ENCODE measurements around the gene CPA1. TPM values are rescaled to one million over a fixed set of nuclear protein-coding genes. Genes with fewer than 3 reads are reported as not detected.

The CPA1 gene
- total and polyA plus RNA-seq, 10 of the 15 experiments (the other 5 are each of a cell fraction or from before 2014, with no cell fraction given): 8.0 TPM; not detected in 9

DNA sequence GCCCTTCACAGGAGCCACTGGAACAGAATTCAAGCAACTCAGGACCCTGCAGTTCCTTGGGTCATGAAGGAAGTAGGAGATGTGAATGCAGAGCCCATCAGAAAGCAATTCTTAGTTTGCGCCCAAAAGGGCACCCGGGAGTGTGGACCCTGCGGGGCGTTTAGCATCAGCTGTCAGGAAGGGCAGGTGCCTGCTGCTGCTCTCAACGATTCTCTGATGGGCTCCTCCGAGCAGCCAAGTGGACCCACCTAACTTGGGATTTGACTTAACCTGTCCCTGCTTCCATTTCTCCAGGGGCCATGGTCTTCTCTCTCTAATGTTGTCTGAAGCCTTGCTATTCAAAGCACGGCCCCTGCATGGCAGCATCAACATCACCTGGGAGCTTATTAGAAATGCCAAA lies 18.6 kb upstream of the CPA1 start (continued):
- no peak for TF ChIP-seq MLLT1 (IDR thresholded peaks at IDR 0.05)

- no peak for DNase-seq (ENCODE audit: low read depth, low spot score)
- H3K27ac ChIP-seq (ENCODE audit: control insufficient read depth, insufficient read depth): no peak overlapping the region
- no peaks in the 10 kb centered on the region for H3K79me2 ChIP-seq (ENCODE audit: control insufficient read depth, insufficient read depth, low read length)
- TF ChIP-seq MXI1 (IDR thresholded peaks at IDR 0.05; ENCODE audit: low read depth, low read length) (no peak), ZNF622 (IDR thresholded peaks at IDR 0.05) (no peak), NFXL1 (IDR thresholded peaks at IDR 0.05; ENCODE audit: borderline replicate concordance) (no peak), ELK1 (IDR thresholded peaks at IDR 0.05; ENCODE audit: low read depth, low read length) (no peak), RAD51 (IDR thresholded peaks at IDR 0.05) (no peak), YBX1 (IDR thresholded peaks at IDR 0.05) (no peak), ETV6 (conservative IDR thresholded peaks at IDR 0.05 in 1 of 2, IDR thresholded peaks at IDR 0.05 in 1 of 2; ENCODE audit: borderline replicate concordance in 1 of 2, low read depth in 1 of 2) (no peak)
- TF ChIP-seq, protein P1, sequence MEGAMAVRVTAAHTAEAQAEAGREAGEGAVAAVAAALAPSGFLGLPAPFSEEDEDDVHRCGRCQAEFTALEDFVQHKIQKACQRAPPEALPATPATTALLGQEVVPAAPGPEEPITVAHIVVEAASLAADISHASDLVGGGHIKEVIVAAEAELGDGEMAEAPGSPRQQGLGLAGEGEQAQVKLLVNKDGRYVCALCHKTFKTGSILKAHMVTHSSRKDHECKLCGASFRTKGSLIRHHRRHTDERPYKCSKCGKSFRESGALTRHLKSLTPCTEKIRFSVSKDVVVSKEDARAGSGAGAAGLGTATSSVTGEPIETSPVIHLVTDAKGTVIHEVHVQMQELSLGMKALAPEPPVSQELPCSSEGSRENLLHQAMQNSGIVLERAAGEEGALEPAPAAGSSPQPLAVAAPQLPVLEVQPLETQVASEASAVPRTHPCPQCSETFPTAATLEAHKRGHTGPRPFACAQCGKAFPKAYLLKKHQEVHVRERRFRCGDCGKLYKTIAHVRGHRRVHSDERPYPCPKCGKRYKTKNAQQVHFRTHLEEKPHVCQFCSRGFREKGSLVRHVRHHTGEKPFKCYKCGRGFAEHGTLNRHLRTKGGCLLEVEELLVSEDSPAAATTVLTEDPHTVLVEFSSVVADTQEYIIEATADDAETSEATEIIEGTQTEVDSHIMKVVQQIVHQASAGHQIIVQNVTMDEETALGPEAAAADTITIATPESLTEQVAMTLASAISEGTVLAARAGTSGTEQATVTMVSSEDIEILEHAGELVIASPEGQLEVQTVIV (IDR thresholded peaks at IDR 0.05; ENCODE audit: borderline replicate concordance, partially characterized antibody): no peak
- SMC1A ChIA-PET (ENCODE audit: uncharacterized antibody, unreplicated experiment): interaction anchor here (0.9 kb wide), 1 partner anchor 30 kb away, joined by 3 read pairs; no protein-coding TSS in a partner anchor
- H3K27me3 ChIP-seq (replicated peaks in 1 of 2; ENCODE audit: control insufficient read depth in 2 of 2, insufficient read depth in 2 of 2, low read length in 1 of 2): no peaks in the 10 kb centered on the region
- FAIRE-seq: no peak
- H3K4me3 ChIP-seq: no peak overlapping the region
- POLR2A ChIA-PET: no interaction called here
- in situ Hi-C loops (cut with MboI): no loop called here
- H4K20me1 ChIP-seq (ENCODE audit: control insufficient read depth, insufficient read depth): no peaks in the 10 kb centered on the region
- CTCF ChIA-PET: no interaction called here
- no peaks in the 10 kb centered on the region for H3K36me3 ChIP-seq (ENCODE audit: control insufficient read depth in 2 of 2, insufficient read depth in 2 of 2, low read length in 1 of 2)
- H3K4me2 ChIP-seq (ENCODE audit: control insufficient read depth, insufficient read depth): no peak overlapping the region
- WGBS (ENCODE audit: insufficient coverage, insufficient replicate concordance, low lambda C conversion rate, missing lambda C conversion rate): 60% methylated on average over 10 of the region's 10 CpGs
- ATAC-seq: no peak
- BruUV-seq (replicated peaks): no TSS peak
- RAD21 ChIA-PET (ENCODE audit: unreplicated experiment): no interaction called here
- H3K9ac ChIP-seq (ENCODE audit: control insufficient read depth, insufficient read depth, low read length): no peak overlapping the region
- intact Hi-C loops (cut with micrococcal nuclease; ENCODE audit: unreplicated experiment): no loop called here
- no peak overlapping the region for H2AFZ ChIP-seq (ENCODE audit: control insufficient read depth, low read depth, low read length)
- H3K4me1 ChIP-seq (ENCODE audit: control insufficient read depth, insufficient read depth, low read length): peaks cover 13% of the 10 kb centered on the region
- peaks cover 2% of the 10 kb centered on the region; the same call in 1 of the 3 replicates for H3K9me3 ChIP-seq (replicated peaks; ENCODE audit: control insufficient read depth, insufficient read depth, low read length)
These were observed 18.0 kb upstream of the CPA1 start for GRCh38 chr7:130362251-130362816.
